WTC11 (cell line): ENCODE results near the gene CD6. TPM values are rescaled to one million over a fixed set of nuclear protein-coding genes. Genes with fewer than 3 reads are reported as not detected.
A peak's percentile ranks its signal among the peaks of the same experiment; 100 is the strongest.

Experiments used
- ATAC-seq: fragments of 200-7000 bp; cut with Tn5 transposase; 2 replicates; pipeline ENCODE4 v1.10.0; 2021; ENCODE audit warnings: mild to moderate bottlenecking, moderate library complexity
- CTCF ChIA-PET: fragments of 300-600 bp; sonication (Branson Sonifier 250); formaldehyde crosslinking; loops from one replicate; lab custom pipeline; 2021; ENCODE audit warnings: antibody characterized with exemption; lab: Charles Lee
- POLR2A ChIA-PET: fragments of 350-600 bp; sonication (Branson Sonifier 250); formaldehyde crosslinking; loops from one replicate; lab custom pipeline; 2021; ENCODE audit warnings: antibody characterized with exemption; lab: Charles Lee
- DNase-seq: peaks from one replicate; pipeline ENCODE4 v3.0.0; 2021; ENCODE audit warnings: low spot score
- H3K27ac Mint-ChIP-seq: 2 replicates; pipeline ENCODE4 v1.8.0; 2021; ENCODE audit warnings: mixed read lengths
- H3K27me3 Mint-ChIP-seq: 2 replicates; pipeline ENCODE4 v1.8.0; 2021; ENCODE audit warnings: low read depth, mild to moderate bottlenecking, moderate library complexity, mixed read lengths
- H3K36me3 Mint-ChIP-seq: 2 replicates; pipeline ENCODE4 v1.8.0; 2021; ENCODE audit warnings: mixed read lengths
- H3K4me1 Mint-ChIP-seq: 2 replicates; pipeline ENCODE4 v1.8.0; 2022; ENCODE audit warnings: mixed read lengths
- H3K4me3 Mint-ChIP-seq: 2 replicates; pipeline ENCODE4 v1.8.0; 2021; ENCODE audit warnings: mild to moderate bottlenecking, moderate library complexity, mixed read lengths
- H3K9me3 Mint-ChIP-seq: 2 replicates; pipeline ENCODE4 v1.8.0; 2021; ENCODE audit warnings: mixed read lengths
- CREB1 ChIP-seq: sonication (generic); formaldehyde crosslinking; IDR thresholded peaks from 2 replicates; pipeline ENCODE4 v1.8.0; 2023; ENCODE audit warnings: mild to moderate bottlenecking, missing genetic modification reagents
- IRF1 ChIP-seq: sonication (generic); formaldehyde crosslinking; IDR thresholded peaks from 2 replicates; pipeline ENCODE4 v1.8.0; 2023; ENCODE audit warnings: missing genetic modification reagents
- JAZF1 ChIP-seq: fragments of 250-450 bp; sonication (Bioruptor Pico); IDR thresholded peaks from 2 replicates; pipeline ENCODE4 v1.9.0; 2021; ENCODE audit warnings: moderate library complexity, mild to moderate bottlenecking, inconsistent platforms
- MXD4 ChIP-seq: fragments of 250-450 bp; sonication (Bioruptor Pico); IDR thresholded peaks from 2 replicates; pipeline ENCODE4 v1.8.0; 2021; ENCODE audit warnings: mild to moderate bottlenecking, moderate library complexity, borderline replicate concordance
- USF1 ChIP-seq: sonication (generic); formaldehyde crosslinking; IDR thresholded peaks from 2 replicates; pipeline ENCODE4 v1.8.0; 2022; ENCODE audit warnings: mild to moderate bottlenecking, missing genetic modification reagents
- USF2 ChIP-seq: sonication (generic); formaldehyde crosslinking; IDR thresholded peaks from 2 replicates; pipeline ENCODE4 v1.8.1; 2023; ENCODE audit warnings: mild to moderate bottlenecking, missing genetic modification reagents, moderate library complexity
- ZMAT4 ChIP-seq: fragments of 250-450 bp; sonication (Bioruptor Pico); IDR thresholded peaks from 2 replicates; pipeline ENCODE4 v1.9.0; 2021; ENCODE audit warnings: mild to moderate bottlenecking
- ZNF532 ChIP-seq: fragments of 250-450 bp; sonication (Bioruptor Pico); IDR thresholded peaks from 2 replicates; pipeline ENCODE4 v1.9.0; 2021; ENCODE audit warnings: mild to moderate bottlenecking, borderline replicate concordance
- total RNA-seq: library from RNA; stranded (reverse); gene quantifications from 3 replicates; pipeline ENCODE4 v1.2.3, GENCODE V29; 2021
- TF ChIP-seq, protein P1 (sequence below): sonication (generic); formaldehyde crosslinking; IDR thresholded peaks from 2 replicates; pipeline ENCODE4 v1.8.1; 2023; ENCODE audit warnings: mild to moderate bottlenecking, missing genetic modification reagents
- TF ChIP-seq, protein P2 (sequence below): sonication (generic); formaldehyde crosslinking; IDR thresholded peaks from 2 replicates; pipeline ENCODE4 v1.8.0; 2023; ENCODE audit warnings: mild to moderate bottlenecking, missing genetic modification reagents

The CD6 gene
- total RNA-seq, 1 experiment from 2014 or later = 1.0 TPM

- TF ChIP-seq, protein P1, sequence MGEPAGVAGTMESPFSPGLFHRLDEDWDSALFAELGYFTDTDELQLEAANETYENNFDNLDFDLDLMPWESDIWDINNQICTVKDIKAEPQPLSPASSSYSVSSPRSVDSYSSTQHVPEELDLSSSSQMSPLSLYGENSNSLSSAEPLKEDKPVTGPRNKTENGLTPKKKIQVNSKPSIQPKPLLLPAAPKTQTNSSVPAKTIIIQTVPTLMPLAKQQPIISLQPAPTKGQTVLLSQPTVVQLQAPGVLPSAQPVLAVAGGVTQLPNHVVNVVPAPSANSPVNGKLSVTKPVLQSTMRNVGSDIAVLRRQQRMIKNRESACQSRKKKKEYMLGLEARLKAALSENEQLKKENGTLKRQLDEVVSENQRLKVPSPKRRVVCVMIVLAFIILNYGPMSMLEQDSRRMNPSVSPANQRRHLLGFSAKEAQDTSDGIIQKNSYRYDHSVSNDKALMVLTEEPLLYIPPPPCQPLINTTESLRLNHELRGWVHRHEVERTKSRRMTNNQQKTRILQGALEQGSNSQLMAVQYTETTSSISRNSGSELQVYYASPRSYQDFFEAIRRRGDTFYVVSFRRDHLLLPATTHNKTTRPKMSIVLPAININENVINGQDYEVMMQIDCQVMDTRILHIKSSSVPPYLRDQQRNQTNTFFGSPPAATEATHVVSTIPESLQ (CRISPR knock-in tag) = no peak
Measured at GRCh38 chr11:61021661-61022212, 50.3 kb downstream of the CD6 start (continued).

GRCh38 chr11:61022311-61023085 is 51.0 kb downstream of the CD6 start:
- ATAC-seq (no peak), DNase-seq (no peak)
- Mint-ChIP-seq H3K27ac (no peak overlapping the region), H3K36me3 (no peaks in the 10 kb centered on the region), H3K4me1 (peaks cover 32% of the 10 kb centered on the region), H3K4me3 (peak overlapping the region; percentile 66), H3K27me3 (peaks cover 28% of the 10 kb centered on the region), H3K9me3 (no peaks in the 10 kb centered on the region)
- no peak for TF ChIP-seq ZNF532 (CRISPR knock-in tag)
- TF ChIP-seq, protein P2, sequence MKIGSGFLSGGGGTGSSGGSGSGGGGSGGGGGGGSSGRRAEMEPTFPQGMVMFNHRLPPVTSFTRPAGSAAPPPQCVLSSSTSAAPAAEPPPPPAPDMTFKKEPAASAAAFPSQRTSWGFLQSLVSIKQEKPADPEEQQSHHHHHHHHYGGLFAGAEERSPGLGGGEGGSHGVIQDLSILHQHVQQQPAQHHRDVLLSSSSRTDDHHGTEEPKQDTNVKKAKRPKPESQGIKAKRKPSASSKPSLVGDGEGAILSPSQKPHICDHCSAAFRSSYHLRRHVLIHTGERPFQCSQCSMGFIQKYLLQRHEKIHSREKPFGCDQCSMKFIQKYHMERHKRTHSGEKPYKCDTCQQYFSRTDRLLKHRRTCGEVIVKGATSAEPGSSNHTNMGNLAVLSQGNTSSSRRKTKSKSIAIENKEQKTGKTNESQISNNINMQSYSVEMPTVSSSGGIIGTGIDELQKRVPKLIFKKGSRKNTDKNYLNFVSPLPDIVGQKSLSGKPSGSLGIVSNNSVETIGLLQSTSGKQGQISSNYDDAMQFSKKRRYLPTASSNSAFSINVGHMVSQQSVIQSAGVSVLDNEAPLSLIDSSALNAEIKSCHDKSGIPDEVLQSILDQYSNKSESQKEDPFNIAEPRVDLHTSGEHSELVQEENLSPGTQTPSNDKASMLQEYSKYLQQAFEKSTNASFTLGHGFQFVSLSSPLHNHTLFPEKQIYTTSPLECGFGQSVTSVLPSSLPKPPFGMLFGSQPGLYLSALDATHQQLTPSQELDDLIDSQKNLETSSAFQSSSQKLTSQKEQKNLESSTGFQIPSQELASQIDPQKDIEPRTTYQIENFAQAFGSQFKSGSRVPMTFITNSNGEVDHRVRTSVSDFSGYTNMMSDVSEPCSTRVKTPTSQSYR (CRISPR knock-in tag) = no peak
- no peak for TF ChIP-seq IRF1 (CRISPR knock-in tag)
- no peak for TF ChIP-seq JAZF1 (CRISPR knock-in tag)
- no peak for TF ChIP-seq MXD4
- TF ChIP-seq USF2 (CRISPR knock-in tag) = no peak
- no peak for TF ChIP-seq CREB1
- no peak for TF ChIP-seq USF1 (CRISPR knock-in tag)
- TF ChIP-seq ZMAT4 (CRISPR knock-in tag) = no peak
- POLR2A ChIA-PET = no interaction called here
- CTCF ChIA-PET = interaction anchor here (1.1 to 1.4 kb wide), 2 partner anchors 107 to 123 kb away, joined by 3 read pairs; no protein-coding TSS in a partner anchor
